Measurements from ENCODE around the gene RMND5A.

GRCh38 chr2:86815611-86816010 is 95.5 kb downstream of the RMND5A start:
- TF ChIP-seq YY1 (IDR thresholded peaks at IDR 0.05; ENCODE audit: insufficient read depth, insufficient read length) (no peak), ZNF274 (IDR thresholded peaks at IDR 0.05; ENCODE audit: low read depth, low read length) (no peak)
